K562 (cell line): ENCODE data around the gene APOM. TPM values are rescaled to one million over a fixed set of nuclear protein-coding genes. Genes with fewer than 3 reads are reported as not detected.

ENCODE experiments used
- CCNT2 ChIP-seq: IDR thresholded peaks from 2 replicates; pipeline ENCODE4 v1.6.1; 2011; ENCODE audit warnings: borderline replicate concordance, low read depth, mild to moderate bottlenecking, moderate library complexity, mixed read lengths, low read length; ENCODE audit not compliant: insufficient read length; ENCODE audit errors: extremely low read depth
- CHD4 ChIP-seq: fragments of 200-600 bp; sonication (generic); IDR thresholded peaks from 3 replicates; pipeline ENCODE4 v1.6.1; 2012; ENCODE audit warnings: low read depth, mild to moderate bottlenecking, mixed read lengths, low read length, inconsistent platforms; ENCODE audit not compliant: insufficient read depth, insufficient replicate concordance, poor library complexity, severe bottlenecking
- CREM ChIP-seq: IDR thresholded peaks from 2 replicates; pipeline ENCODE4 v1.6.1; 2014; ENCODE audit warnings: antibody characterized with exemption, low read depth
- ETV1 ChIP-seq: fragments of 450-650 bp; conservative IDR thresholded peaks from 2 replicates; pipeline ENCODE4 v1.6.1; 2016; ENCODE audit warnings: missing genetic modification characterization, control low read depth, low read depth, missing compliant biosample characterization
- GTF2B ChIP-seq: IDR thresholded peaks from 2 replicates; pipeline ENCODE4 v1.6.1; 2011; ENCODE audit not compliant: insufficient read length; ENCODE audit errors: extremely low read depth
- GTF3C2 ChIP-seq: IDR thresholded peaks from 3 replicates; pipeline ENCODE4 v1.6.1; 2011; ENCODE audit warnings: borderline replicate concordance, mild to moderate bottlenecking, moderate library complexity; ENCODE audit not compliant: insufficient read length; ENCODE audit errors: extremely low read depth
- LEF1 ChIP-seq: fragments of 450-650 bp; IDR thresholded peaks from 2 replicates; pipeline ENCODE4 v1.6.1; 2016; ENCODE audit warnings: mild to moderate bottlenecking
- PPARD ChIP-seq: fragments of 250-450 bp; sonication (Bioruptor Pico); IDR thresholded peaks from 2 replicates; pipeline ENCODE4 v1.8.0; 2022; ENCODE audit warnings: inconsistent platforms, mild to moderate bottlenecking, moderate library complexity
- TEAD4 ChIP-seq, 2 experiments: sonication (generic) in 1 of 2; formaldehyde crosslinking in 1 of 2; IDR thresholded peaks; 2 replicates each; pipeline versions ENCODE4 v1.6.1 to v1.8.0; 2012 to 2022; ENCODE audit warnings: borderline replicate concordance in 1 of 2, inconsistent platforms in 1 of 2, low read length in 1 of 2, mild to moderate bottlenecking in 1 of 2, missing genetic modification reagents in 1 of 2
- TFAM ChIP-seq: fragments of 250-450 bp; sonication (Bioruptor Pico); conservative IDR thresholded peaks from 2 replicates; pipeline ENCODE4 v1.5.0; 2021; ENCODE audit warnings: mild to moderate bottlenecking, moderate library complexity
- TRIM24 ChIP-seq, 2 experiments: fragments of 450-650 bp; IDR thresholded peaks; 2 replicates each; pipeline ENCODE4 v1.6.1; 2016
- YY1 ChIP-seq, 3 experiments: IDR thresholded peaks; 2 replicates each; pipeline ENCODE4 v1.6.1; 2011; ENCODE audit warnings: low read length in 2 of 3, mild to moderate bottlenecking in 2 of 3, moderate library complexity in 2 of 3, borderline replicate concordance in 1 of 3, control low read depth in 1 of 3, low read depth in 1 of 3; ENCODE audit not compliant: insufficient read depth in 3 of 3, insufficient replicate concordance in 2 of 3, control insufficient read depth in 1 of 3, insufficient read length in 1 of 3; ENCODE audit errors: extremely low read depth in 1 of 3
- ZNF77 ChIP-seq: fragments of 250-450 bp; sonication (Bioruptor Pico); IDR thresholded peaks from 2 replicates; pipeline ENCODE4 v1.5.0; 2020
- ZNF780A ChIP-seq: fragments of 250-450 bp; sonication (Bioruptor Pico); IDR thresholded peaks from 2 replicates; pipeline ENCODE4 v1.5.0; 2021; ENCODE audit warnings: mild to moderate bottlenecking
- polyA plus RNA-seq, 8 experiments: library from polyadenylated mRNA; depleted of rRNA in 4 of 8; stranded (reverse) in 5 of 8; unstranded in 3 of 8; fragments of >200 nt; fragmentation: Nextera tagmentation in 2 of 8; fragmentation: Illumina TruSeq in 1 of 8; extraction: Ambion mirVana in 2 of 8; extraction: Trizol in 1 of 8; gene quantifications; 2 replicates each; pipeline versions ENCODE4 v1.2.1 to v1.2.3, GENCODE V29; 2011 to 2014; ENCODE audit warnings: inconsistent platforms in 1 of 8, missing spikeins in 1 of 8
- total RNA-seq, 7 experiments: library from RNA; depleted of rRNA in 6 of 7; stranded (reverse); fragments of >200 nt in 6 of 7; fragmentation: Illumina TruSeq in 2 of 7; extraction: Trizol in 2 of 7; gene quantifications; 2 replicates each; pipeline versions ENCODE4 v1.2.1 to v1.2.3, GENCODE V29; 2011 to 2021; ENCODE audit warnings: low replicate concordance in 1 of 7
- TF ChIP-seq, protein P1 (sequence below): fragments of 200-800 bp; sonication (Bioruptor generic); IDR thresholded peaks from 2 replicates; pipeline ENCODE4 v1.6.1; 2017; ENCODE audit warnings: missing genetic modification characterization, missing compliant biosample characterization
- TF ChIP-seq, protein P2 (sequence below): fragments of 250-450 bp; sonication (Bioruptor Pico); IDR thresholded peaks from 2 replicates; pipeline ENCODE4 v1.5.0; 2021

The APOM gene
- total and polyA plus RNA-seq, 9 of the 15 experiments (the other 6 are each of a cell fraction or from before 2014, with no cell fraction given) = 5.7 to 24.3 (median 10.4) TPM

DNA sequence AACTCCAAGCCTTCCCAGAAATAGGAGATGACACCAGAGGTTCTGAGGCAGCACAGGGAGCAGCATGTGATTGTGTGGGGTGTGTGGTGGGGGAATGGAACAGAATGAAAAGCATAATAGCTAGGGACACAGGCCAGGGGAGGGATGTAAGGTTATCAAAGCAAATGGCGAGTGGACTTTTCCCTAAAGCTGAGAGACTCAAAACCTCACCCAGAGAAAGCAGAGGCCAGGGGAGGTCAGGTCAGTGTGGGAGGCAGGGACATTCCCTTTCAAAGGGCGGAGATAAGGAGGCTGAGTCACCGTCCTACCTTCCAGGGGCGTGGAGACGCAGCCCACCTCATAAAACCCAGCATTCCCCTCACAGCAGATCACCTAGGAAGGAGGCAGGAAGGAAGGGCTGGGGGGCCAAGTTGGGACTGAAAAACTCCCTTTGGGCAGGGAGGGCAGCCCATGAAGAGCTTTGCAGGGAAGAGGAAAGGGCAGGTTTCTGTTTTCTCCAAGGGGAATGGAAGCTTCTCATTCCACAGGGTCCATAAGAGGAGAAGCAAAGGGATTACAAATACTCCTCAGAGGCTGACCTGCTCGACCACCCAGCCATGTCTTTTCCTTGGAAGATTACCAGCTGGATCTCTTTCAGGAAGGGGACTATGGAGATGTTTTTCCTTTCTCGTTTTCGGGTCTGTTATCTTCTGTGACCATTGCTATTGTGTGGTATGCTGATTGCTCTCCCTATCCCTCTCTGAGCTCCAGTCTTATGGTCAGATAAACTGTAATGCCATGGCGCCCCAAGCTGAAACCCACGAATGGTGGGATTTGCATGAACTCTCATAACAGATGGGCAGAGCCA, 34.8 kb downstream of the APOM start (continued):
- no peak for TF ChIP-seq GTF3C2
- no peak for TF ChIP-seq TFAM (CRISPR knock-in tag)
- peak; percentile 51 to 55; a peak in 2 of 4 replicates for TF ChIP-seq TRIM24 (IDR thresholded peaks at IDR 0.05)
- TF ChIP-seq GTF2B = no peak
- peak in 1 of 3 experiments; percentile 65 for TF ChIP-seq YY1 (IDR thresholded peaks at IDR 0.05; ENCODE audit: borderline replicate concordance in 1 of 3, control insufficient read depth in 1 of 3, extremely low read depth in 1 of 3, insufficient read depth in 3 of 3, insufficient read length in 1 of 3, insufficient replicate concordance in 2 of 3, low read depth in 1 of 3, low read length in 2 of 3)
- TF ChIP-seq LEF1 = peak; percentile 95
- TF ChIP-seq, protein P1, sequence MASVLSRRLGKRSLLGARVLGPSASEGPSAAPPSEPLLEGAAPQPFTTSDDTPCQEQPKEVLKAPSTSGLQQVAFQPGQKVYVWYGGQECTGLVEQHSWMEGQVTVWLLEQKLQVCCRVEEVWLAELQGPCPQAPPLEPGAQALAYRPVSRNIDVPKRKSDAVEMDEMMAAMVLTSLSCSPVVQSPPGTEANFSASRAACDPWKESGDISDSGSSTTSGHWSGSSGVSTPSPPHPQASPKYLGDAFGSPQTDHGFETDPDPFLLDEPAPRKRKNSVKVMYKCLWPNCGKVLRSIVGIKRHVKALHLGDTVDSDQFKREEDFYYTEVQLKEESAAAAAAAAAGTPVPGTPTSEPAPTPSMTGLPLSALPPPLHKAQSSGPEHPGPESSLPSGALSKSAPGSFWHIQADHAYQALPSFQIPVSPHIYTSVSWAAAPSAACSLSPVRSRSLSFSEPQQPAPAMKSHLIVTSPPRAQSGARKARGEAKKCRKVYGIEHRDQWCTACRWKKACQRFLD (CRISPR knock-in tag) = no peak; the same call in 1 of the 2 replicates
- peak; percentile 84 for TF ChIP-seq TEAD4 (IDR thresholded peaks at IDR 0.05; ENCODE audit: low read length)
- TF ChIP-seq TEAD4 (CRISPR knock-in tag; IDR thresholded peaks at IDR 0.05; ENCODE audit: borderline replicate concordance) = no peak
- no peak for TF ChIP-seq PPARD (CRISPR knock-in tag)
- TF ChIP-seq, protein P2, sequence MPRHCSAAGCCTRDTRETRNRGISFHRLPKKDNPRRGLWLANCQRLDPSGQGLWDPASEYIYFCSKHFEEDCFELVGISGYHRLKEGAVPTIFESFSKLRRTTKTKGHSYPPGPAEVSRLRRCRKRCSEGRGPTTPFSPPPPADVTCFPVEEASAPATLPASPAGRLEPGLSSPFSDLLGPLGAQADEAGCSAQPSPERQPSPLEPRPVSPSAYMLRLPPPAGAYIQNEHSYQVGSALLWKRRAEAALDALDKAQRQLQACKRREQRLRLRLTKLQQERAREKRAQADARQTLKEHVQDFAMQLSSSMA (CRISPR knock-in tag) = no peak
- TF ChIP-seq CCNT2 = peak; percentile 93
- peak; percentile 71 for TF ChIP-seq CREM
- peak; percentile 38; the same call in 1 of the 2 replicates for TF ChIP-seq ZNF780A
- TF ChIP-seq CHD4 = peak; percentile 88
- TF ChIP-seq ZNF77 (CRISPR knock-in tag) = 0 out of 2 replicates have a peak, but pooled peaks have one; percentile 51
- TF ChIP-seq ETV1 (tag) = peak; percentile 53
